IPS-20b (cell line): Measurements from ENCODE around the gene SLC9A1.
"Not testable (repeated sequence)": the region's sequence is repeated elsewhere in the genome, so short reads cannot be mapped to it uniquely, and the experiment has no call there.

ENCODE experiments used
- H3K27ac ChIP-seq: one replicate; pipeline ENCODE4 v1.5.1; 2013; ENCODE audit warnings: low read length
- H3K27me3 ChIP-seq: 2 replicates; pipeline ENCODE4 v1.6.1; 2013; ENCODE audit warnings: mild to moderate bottlenecking, low read length, inconsistent platforms; ENCODE audit not compliant: insufficient read depth
- H3K36me3 ChIP-seq: 2 replicates; pipeline ENCODE4 v1.6.1; 2013; ENCODE audit warnings: low read depth, mild to moderate bottlenecking, inconsistent platforms, low read length, moderate library complexity; ENCODE audit not compliant: insufficient read depth
- H3K4me1 ChIP-seq: 2 replicates; pipeline ENCODE4 v1.6.1; 2013; ENCODE audit warnings: mild to moderate bottlenecking, control low read depth, inconsistent platforms, low read length, moderate library complexity; ENCODE audit not compliant: insufficient read depth
- H3K4me3 ChIP-seq: 2 replicates; pipeline ENCODE4 v1.5.1; 2013; ENCODE audit warnings: mild to moderate bottlenecking, low read length, inconsistent platforms
- H3K9ac ChIP-seq: 2 replicates; pipeline ENCODE4 v1.6.1; 2013; ENCODE audit warnings: low read depth, mild to moderate bottlenecking, inconsistent platforms, low read length, moderate library complexity
- H3K9me3 ChIP-seq: 2 replicates; pipeline ENCODE4 v1.6.1; 2013; ENCODE audit warnings: mild to moderate bottlenecking, low read depth, low read length, inconsistent platforms; ENCODE audit not compliant: insufficient read depth

Gene SLC9A1

DNA sequence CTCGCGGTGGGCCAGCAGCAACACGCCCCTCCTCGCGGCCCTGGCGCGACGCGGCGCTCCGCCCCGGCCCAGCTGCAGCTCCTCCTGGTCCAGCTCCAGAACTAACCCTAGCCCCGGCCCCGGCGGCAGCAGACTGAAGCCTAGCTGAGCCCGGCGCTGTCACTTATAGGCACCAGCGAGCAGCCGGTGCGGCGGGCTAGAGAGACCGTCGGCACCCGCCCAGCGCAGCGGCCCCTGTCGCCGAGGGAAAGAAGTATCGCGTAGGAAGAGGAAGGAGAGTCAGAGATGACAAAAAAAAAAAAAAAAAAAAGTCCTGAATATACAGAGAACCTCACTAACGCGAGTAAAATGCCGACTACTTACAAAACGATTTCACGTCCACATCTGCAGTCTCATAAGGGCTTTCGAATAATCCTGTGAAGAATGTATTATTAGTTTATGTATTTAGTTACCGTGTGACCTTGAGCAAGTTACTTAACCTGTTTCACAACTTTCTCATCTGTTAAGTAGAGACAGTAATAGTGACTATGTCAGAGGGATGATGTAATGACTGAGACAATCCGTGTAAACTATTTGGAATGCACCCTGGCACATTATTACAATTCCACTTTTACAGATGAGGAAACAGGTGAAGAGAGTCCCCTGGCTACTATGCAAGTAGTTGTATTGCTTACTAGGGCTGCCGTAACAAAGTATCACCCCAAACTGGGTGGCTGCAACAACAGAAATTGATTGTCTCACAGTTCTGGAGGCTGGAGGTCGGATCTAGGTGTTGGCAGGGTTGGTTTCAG lies at the start of gene SLC9A1:
SLC9A1 (minus strand) TSS at position 135 of the 791 bp plus-strand sequence. CDS start 791 bp downstream, outside the sequence.
- no peaks in the 10 kb centered on the region for H3K27me3 ChIP-seq
- H3K4me1 ChIP-seq, result peaks cover 15% of the 10 kb centered on the region
- H3K27ac ChIP-seq, result no peak within 1 kb of the TSS
- H3K36me3 ChIP-seq, result no peaks in the 10 kb centered on the region
- H3K4me3 ChIP-seq, result peak within 1 kb of the TSS; percentile 77
- no peaks in the 10 kb centered on the region for H3K9me3 ChIP-seq
- H3K9ac ChIP-seq, result peak within 1 kb of the TSS; percentile 80

GRCh38 chr1:27203946-27204345 lies 49.0 kb upstream of the SLC9A1 start:
- Histone ChIP-seq H3K27ac (no peak overlapping the region), H3K9me3 (no peaks in the 10 kb centered on the region), H3K9ac (no peak overlapping the region)

DNA sequence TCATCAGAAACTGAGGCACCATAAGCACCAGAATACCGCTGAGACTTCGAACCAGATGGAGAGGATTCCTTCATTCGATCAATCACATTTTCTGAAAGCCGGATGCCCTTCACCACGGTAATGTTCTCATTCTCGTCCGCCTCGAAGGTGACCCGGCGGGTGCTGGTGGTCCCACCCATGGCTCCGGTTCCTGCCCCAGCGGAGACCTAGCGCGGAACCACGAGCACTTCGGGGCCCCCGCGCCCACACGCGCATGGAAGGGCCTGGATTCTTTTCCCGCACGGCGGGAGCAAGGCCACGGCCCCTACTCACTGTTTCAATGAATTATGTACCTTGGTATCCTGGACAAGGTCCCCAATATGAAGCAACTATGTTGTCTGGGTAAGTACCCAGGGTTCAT lies 46.4 kb upstream of the SLC9A1 start:
- Histone ChIP-seq H3K9me3 (no peaks in the 10 kb centered on the region), H3K4me1 (no peaks in the 10 kb centered on the region), H3K36me3 (no peaks in the 10 kb centered on the region), H3K9ac (no peak overlapping the region), H3K27me3 (no peaks in the 10 kb centered on the region), H3K27ac (no peak overlapping the region), H3K4me3 (no peak overlapping the region)

More at GRCh38 chr1:27203946-27204345, 49.0 kb upstream of the SLC9A1 start:
- Histone ChIP-seq H3K27me3 (no peaks in the 10 kb centered on the region), H3K4me3 (no peak overlapping the region), H3K4me1 (no peaks in the 10 kb centered on the region), H3K36me3 (no peaks in the 10 kb centered on the region)

GRCh38 chr1:27193194-27193593 lies 38.3 kb upstream of the SLC9A1 start:
- Histone ChIP-seq H3K9ac (no peak overlapping the region), H3K4me3 (no peak overlapping the region), H3K9me3 (no peaks in the 10 kb centered on the region), H3K4me1 (no peaks in the 10 kb centered on the region), H3K27ac (no peak overlapping the region), H3K36me3 (no peaks in the 10 kb centered on the region), H3K27me3 (no peaks in the 10 kb centered on the region)

DNA sequence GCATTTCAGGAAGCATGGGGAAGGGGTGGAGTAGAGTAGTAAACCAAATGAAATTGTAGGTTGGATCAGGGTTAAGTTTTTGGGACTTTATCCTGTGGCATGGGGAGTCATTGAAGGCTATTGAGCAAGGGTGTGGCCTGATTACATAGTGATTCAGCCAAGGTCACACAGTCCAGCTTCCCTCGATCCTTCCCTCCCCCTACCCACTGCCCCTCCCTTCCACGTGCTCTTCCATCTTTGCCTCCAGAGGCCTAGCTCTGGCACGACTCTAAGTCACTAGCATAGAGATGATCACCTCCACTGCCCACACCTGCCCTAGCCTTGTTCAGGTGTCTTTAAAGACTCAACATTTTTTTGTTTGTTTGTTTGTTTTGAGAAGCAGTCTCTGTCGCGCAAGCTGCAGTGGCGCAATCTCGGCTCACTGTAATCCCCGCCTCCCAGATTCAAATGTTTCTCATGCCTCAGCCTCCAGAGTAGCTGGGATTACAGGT lies 37.2 kb upstream of the SLC9A1 start:
- H3K36me3 ChIP-seq, result no peaks in the 10 kb centered on the region
- no peak overlapping the region for H3K9ac ChIP-seq
- H3K27ac ChIP-seq, result no peak overlapping the region
- no peaks in the 10 kb centered on the region for H3K4me1 ChIP-seq
- no peaks in the 10 kb centered on the region for H3K9me3 ChIP-seq
- no peak overlapping the region for H3K4me3 ChIP-seq
- H3K27me3 ChIP-seq, result no peaks in the 10 kb centered on the region

- H3K4me1 ChIP-seq, result not testable (repeated sequence)
These were observed 29.7 kb upstream of the SLC9A1 start for GRCh38 chr1:27184665-27185064.

GRCh38 chr1:27179979-27180378 lies 25.1 kb upstream of the SLC9A1 start:
- Histone ChIP-seq H3K9ac (no peak overlapping the region), H3K27me3 (no peaks in the 10 kb centered on the region), H3K4me1 (no peaks in the 10 kb centered on the region), H3K27ac (no peak overlapping the region), H3K36me3 (no peaks in the 10 kb centered on the region), H3K4me3 (no peak overlapping the region), H3K9me3 (peaks cover 42% of the 10 kb centered on the region)

More at GRCh38 chr1:27184665-27185064, 29.7 kb upstream of the SLC9A1 start:
- H3K27me3 ChIP-seq, H3K27ac ChIP-seq, H3K9ac ChIP-seq, H3K4me3 ChIP-seq, H3K36me3 ChIP-seq: not testable (repeated sequence)
- H3K9me3 ChIP-seq, result peaks cover 41% of the 10 kb centered on the region

- Histone ChIP-seq H3K27ac (no peak overlapping the region), H3K27me3 (no peaks in the 10 kb centered on the region), H3K9ac (no peak overlapping the region), H3K36me3 (no peaks in the 10 kb centered on the region), H3K4me1 (no peaks in the 10 kb centered on the region), H3K4me3 (no peak overlapping the region), H3K9me3 (peaks cover 40% of the 10 kb centered on the region)
These were observed 24.5 kb upstream of the SLC9A1 start for GRCh38 chr1:27179379-27179778.

DNA sequence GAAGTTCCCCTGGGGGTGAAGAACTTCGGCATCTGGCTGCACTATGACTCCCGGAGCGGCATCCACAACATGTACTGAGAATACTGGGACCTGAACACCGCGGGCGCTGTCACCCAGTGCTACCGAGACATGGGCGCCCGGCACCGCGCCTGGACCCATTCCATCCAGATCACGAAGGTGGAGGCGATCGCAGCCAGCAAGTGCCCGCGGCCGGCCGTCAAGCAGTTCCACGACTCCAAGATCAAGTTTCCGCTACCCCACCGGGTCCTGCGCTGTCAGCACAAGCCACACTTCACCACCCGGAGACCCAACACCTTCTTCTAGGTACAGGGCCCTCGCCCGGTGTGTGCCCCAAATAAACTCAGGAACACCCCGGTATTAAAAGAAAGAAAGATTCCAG lies 22.0 kb upstream of the SLC9A1 start:
- Histone ChIP-seq H3K4me1 (no peaks in the 10 kb centered on the region), H3K27ac (no peak overlapping the region), H3K27me3 (no peaks in the 10 kb centered on the region), H3K9ac (no peak overlapping the region), H3K9me3 (peaks cover 20% of the 10 kb centered on the region), H3K36me3 (no peaks in the 10 kb centered on the region), H3K4me3 (no peak overlapping the region)

GRCh38 chr1:27176323-27176722 lies 21.4 kb upstream of the SLC9A1 start:
- H3K36me3 ChIP-seq, result no peaks in the 10 kb centered on the region
- peaks cover 16% of the 10 kb centered on the region for H3K9me3 ChIP-seq
- H3K27ac ChIP-seq, result no peak overlapping the region
- no peak overlapping the region for H3K9ac ChIP-seq
- H3K27me3 ChIP-seq, result no peaks in the 10 kb centered on the region
- no peak overlapping the region for H3K4me3 ChIP-seq
- H3K4me1 ChIP-seq, result no peaks in the 10 kb centered on the region

GRCh38 chr1:27172992-27173391 lies 18.1 kb upstream of the SLC9A1 start:
- H3K9ac ChIP-seq, H3K4me1 ChIP-seq, H3K36me3 ChIP-seq, H3K4me3 ChIP-seq, H3K9me3 ChIP-seq, H3K27ac ChIP-seq, H3K27me3 ChIP-seq: not testable (repeated sequence)

GRCh38 chr1:27166929-27167328 lies 12.0 kb upstream of the SLC9A1 start:
- Histone ChIP-seq H3K27ac (no peak overlapping the region), H3K9me3 (no peaks in the 10 kb centered on the region), H3K36me3 (no peaks in the 10 kb centered on the region), H3K9ac (no peak overlapping the region), H3K27me3 (no peaks in the 10 kb centered on the region), H3K4me3 (no peak overlapping the region), H3K4me1 (no peaks in the 10 kb centered on the region)
